A673 (cell line): ENCODE measurements around the gene NUDT14. TPM values are rescaled to one million over a fixed set of nuclear protein-coding genes. Genes with fewer than 3 reads are reported as not detected.

Source experiments
- BruUV-seq: library from RNA; stranded (reverse); fragments of 400-500 nt; replicated peaks from 2 replicates; lab custom pipeline; 2021; lab: Mats Ljungman, UMichigan
- CTCF ChIA-PET: fragments of 300-600 bp; sonication (Branson Sonifier 250); formaldehyde crosslinking; loops from one replicate; lab custom pipeline; 2022; ENCODE audit warnings: antibody characterized with exemption; lab: Charles Lee
- POLR2A ChIA-PET: fragments of 300-600 bp; sonication (Branson Sonifier 250); formaldehyde crosslinking; loops from one replicate; lab custom pipeline; 2022; ENCODE audit warnings: antibody characterized with exemption; ENCODE audit not compliant: low non-redundant PET; lab: Charles Lee
- DNase-seq: peaks from one replicate; pipeline ENCODE4 v3.0.0-alpha.2; 2015; ENCODE audit warnings: low spot score
- H3K27ac ChIP-seq: fragments of 200-600 bp; sonication (generic); 2 replicates; pipeline ENCODE4 v1.5.1; 2016; ENCODE audit warnings: mixed run types, low read depth, mild to moderate bottlenecking, mixed read lengths, antibody characterized with exemption, low read length; ENCODE audit not compliant: poor library complexity, severe bottlenecking
- H3K27me3 ChIP-seq: fragments of 200-600 bp; sonication (generic); replicated peaks from 2 replicates; pipeline ENCODE4 v1.6.1; 2017; ENCODE audit warnings: mixed run types, low read depth, mild to moderate bottlenecking, mixed read lengths, antibody characterized with exemption, low read length; ENCODE audit not compliant: insufficient read depth, poor library complexity
- H3K36me3 ChIP-seq: fragments of 200-600 bp; sonication (generic); 2 replicates; pipeline ENCODE4 v1.6.1; 2016; ENCODE audit warnings: mixed run types, mild to moderate bottlenecking, mixed read lengths, antibody characterized with exemption, low read length; ENCODE audit not compliant: insufficient read depth, poor library complexity, severe bottlenecking
- H3K4me1 ChIP-seq: fragments of 200-600 bp; sonication (generic); 2 replicates; pipeline ENCODE4 v1.6.1; 2017; ENCODE audit warnings: mixed run types, mild to moderate bottlenecking, mixed read lengths, antibody characterized with exemption, low read length; ENCODE audit not compliant: insufficient read depth, poor library complexity, severe bottlenecking
- H3K4me3 ChIP-seq: fragments of 200-600 bp; sonication (generic); 2 replicates; pipeline ENCODE4 v1.5.1; 2016; ENCODE audit warnings: low read depth, mixed run types, mild to moderate bottlenecking, mixed read lengths, low read length; ENCODE audit not compliant: poor library complexity, severe bottlenecking
- H3K9me3 ChIP-seq: fragments of 200-600 bp; sonication (generic); 2 replicates; pipeline ENCODE4 v1.6.1; 2016; ENCODE audit warnings: mixed run types, low read depth, mild to moderate bottlenecking, mixed read lengths, antibody characterized with exemption, low read length; ENCODE audit not compliant: poor library complexity, severe bottlenecking
- CTCF ChIP-seq: fragments of 300-800, 200-600 bp; sonication (generic); conservative IDR thresholded peaks from 2 replicates; pipeline ENCODE4 v1.5.1; 2017; ENCODE audit warnings: low read depth, mild to moderate bottlenecking, antibody characterized with exemption, low read length, moderate library complexity, mixed read lengths
- EZH2 ChIP-seq: fragments of 200-600 bp; sonication (generic); IDR thresholded peaks from 2 replicates; pipeline ENCODE4 v1.6.1; 2017; ENCODE audit warnings: borderline replicate concordance, low read depth, mild to moderate bottlenecking, mixed read lengths, antibody characterized with exemption, low read length; ENCODE audit not compliant: poor library complexity, severe bottlenecking
- intact Hi-C: fragments of 100-400 bp; cut with micrococcal nuclease; formaldehyde crosslinking; loops from one replicate; pipeline ENCODE4 v1.10.0; 2022; ENCODE audit not compliant: unreplicated experiment
- total RNA-seq: library from RNA; stranded (reverse); gene quantifications from 2 replicates; pipeline ENCODE4 v1.2.3, GENCODE V29; 2021

The NUDT14 gene
- total RNA-seq, 1 experiment from 2014 or later, result 30.8 TPM

- intact Hi-C loops, result no loop called here
- H3K36me3 ChIP-seq, result no peaks in the 10 kb centered on the region
- CTCF ChIA-PET, result no interaction called here
These were observed 19.8 kb downstream of the NUDT14 start for GRCh38 chr14:105161309-105161708.

GRCh38 chr14:105160776-105161175 lies 20.3 kb downstream of the NUDT14 start:
- H3K4me1 ChIP-seq, result peaks cover 19% of the 10 kb centered on the region
- no peak for DNase-seq
- H3K27ac ChIP-seq, result no peak overlapping the region
- no peaks in the 10 kb centered on the region for H3K36me3 ChIP-seq
- H3K9me3 ChIP-seq, result no peaks in the 10 kb centered on the region
- BruUV-seq, result no TSS peak
- intact Hi-C loops, result no loop called here
- H3K27me3 ChIP-seq, result no peaks in the 10 kb centered on the region
- ChIA-PET POLR2A (no interaction called here), CTCF (no interaction called here)
- no peak overlapping the region for H3K4me3 ChIP-seq
- TF ChIP-seq CTCF, result no peak
- TF ChIP-seq EZH2, result no peak

More at GRCh38 chr14:105161309-105161708, 19.8 kb downstream of the NUDT14 start:
- H3K27me3 ChIP-seq, result no peaks in the 10 kb centered on the region
- BruUV-seq, result no TSS peak
- no peak for TF ChIP-seq CTCF
- TF ChIP-seq EZH2, result no peak
- peaks cover 24% of the 10 kb centered on the region for H3K4me1 ChIP-seq
- H3K27ac ChIP-seq, result no peak overlapping the region
- no peak overlapping the region for H3K4me3 ChIP-seq
- POLR2A ChIA-PET, result no interaction called here
- H3K9me3 ChIP-seq, result no peaks in the 10 kb centered on the region
- DNase-seq, result no peak

DNA sequence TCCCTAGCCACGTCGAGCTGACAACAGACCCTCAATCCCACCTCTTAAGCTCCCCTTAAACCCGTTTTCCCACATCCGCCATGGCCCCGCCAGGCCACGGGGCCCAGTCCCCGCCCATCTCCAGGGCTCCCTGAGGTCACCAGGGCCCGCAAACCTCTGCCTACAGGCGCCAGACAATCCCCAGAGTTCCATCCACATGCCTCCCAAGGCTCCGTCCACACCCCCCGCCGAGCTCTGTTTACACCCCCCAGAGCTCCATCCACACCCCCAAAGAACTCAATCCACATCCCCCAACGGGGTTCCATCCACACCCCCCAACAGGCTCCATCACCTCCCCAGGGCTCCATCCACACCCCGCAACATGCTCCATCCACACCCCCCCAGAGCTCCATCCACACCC lies 21.8 kb downstream of the NUDT14 start:
- intact Hi-C loops, result no loop called here
- H3K27ac ChIP-seq, result no peak overlapping the region
- H3K4me3 ChIP-seq, result no peak overlapping the region
- no TSS peak for BruUV-seq
- DNase-seq, result no peak
- CTCF ChIA-PET, result interaction anchor here (0.6 kb wide), 1 partner anchor 69 kb away, joined by 6 read pairs; no protein-coding TSS in a partner anchor
- no peak for TF ChIP-seq CTCF
- no peak for TF ChIP-seq EZH2
- peaks cover 14% of the 10 kb centered on the region for H3K4me1 ChIP-seq
- H3K9me3 ChIP-seq, result no peaks in the 10 kb centered on the region
- POLR2A ChIA-PET, result no interaction called here
- H3K36me3 ChIP-seq, result no peaks in the 10 kb centered on the region
- no peaks in the 10 kb centered on the region for H3K27me3 ChIP-seq
